Ectodermal cell (in vitro differentiated cells): ENCODE data around the gene LNP1.
"Not testable (repeated sequence)": the region's sequence is repeated elsewhere in the genome, so short reads cannot be mapped to it uniquely, and the experiment has no call there.

Source experiments
- H3K27ac ChIP-seq: 2 replicates; pipeline ENCODE4 v1.7.0; 2013; ENCODE audit warnings: mild to moderate bottlenecking, low read depth, low read length; ENCODE audit not compliant: insufficient read depth, poor library complexity, severe bottlenecking
- H3K27me3 ChIP-seq: 2 replicates; pipeline ENCODE4 v1.7.0; 2013; ENCODE audit warnings: mild to moderate bottlenecking, low read length; ENCODE audit not compliant: insufficient read depth, control insufficient read depth, poor library complexity, severe bottlenecking
- H3K36me3 ChIP-seq: one replicate; pipeline ENCODE4 v1.7.0; 2013; ENCODE audit warnings: low read length; ENCODE audit not compliant: control insufficient read depth, insufficient read depth
- H3K4me1 ChIP-seq: one replicate; pipeline ENCODE4 v1.7.0; 2013; ENCODE audit warnings: low read length; ENCODE audit not compliant: control insufficient read depth, insufficient read depth
- H3K4me3 ChIP-seq: 2 replicates; pipeline ENCODE4 v1.7.0; 2013; ENCODE audit warnings: low read depth, low read length, control low read depth; ENCODE audit not compliant: insufficient read depth
- H3K9me3 ChIP-seq: 2 replicates; pipeline ENCODE4 v1.7.0; 2013; ENCODE audit warnings: mild to moderate bottlenecking, low read length, moderate library complexity; ENCODE audit not compliant: control insufficient read depth
- WGBS, 2 experiments: methylation state at CpG; one replicate each; pipeline ENCODE4 v1.1.7; 2013; ENCODE audit warnings: missing lambda C conversion rate in 2 of 2; 5-methylcytosine and 5-hydroxymethylcytosine counted together

Gene LNP1

GRCh38 chr3:100426067-100426682 lies 24.8 kb downstream of the LNP1 start:
- WGBS, 2 experiments: 89 to 92% methylated on average over 8 of the region's 8 CpGs
- Histone ChIP-seq H3K4me1 (no peaks in the 10 kb centered on the region), H3K27ac (no peak overlapping the region), H3K4me3 (no peak overlapping the region), H3K9me3 (no peaks in the 10 kb centered on the region), H3K27me3 (no peaks in the 10 kb centered on the region), H3K36me3 (no peaks in the 10 kb centered on the region)

GRCh38 chr3:100427699-100428098 lies 26.4 kb downstream of the LNP1 start:
- H3K4me3 ChIP-seq: no peak overlapping the region
- no peak overlapping the region for H3K27ac ChIP-seq
- 95 to 99% methylated on average over 2 of the region's 2 CpGs for WGBS, 2 experiments
- H3K36me3 ChIP-seq: no peaks in the 10 kb centered on the region
- no peaks in the 10 kb centered on the region for H3K27me3 ChIP-seq
- no peaks in the 10 kb centered on the region for H3K4me1 ChIP-seq
- H3K9me3 ChIP-seq: no peaks in the 10 kb centered on the region

- Histone ChIP-seq H3K36me3 (no peaks in the 10 kb centered on the region), H3K4me3 (no peak overlapping the region), H3K27ac (no peak overlapping the region), H3K27me3 (no peaks in the 10 kb centered on the region), H3K9me3 (no peaks in the 10 kb centered on the region), H3K4me1 (no peaks in the 10 kb centered on the region)
- WGBS, 2 experiments: 98% methylated on average over 2 of the region's 2 CpGs
Observed at GRCh38 chr3:100429187-100429716, 27.9 kb downstream of the LNP1 start.

GRCh38 chr3:100436951-100437350 lies 35.6 kb downstream of the LNP1 start:
- H3K9me3 ChIP-seq: no peaks in the 10 kb centered on the region
- H3K4me1 ChIP-seq: no peaks in the 10 kb centered on the region
- H3K36me3 ChIP-seq: no peaks in the 10 kb centered on the region
- H3K27ac ChIP-seq: no peak overlapping the region
- WGBS, 2 experiments: 96% methylated on average over 2 of the region's 2 CpGs
- no peak overlapping the region for H3K4me3 ChIP-seq
- no peaks in the 10 kb centered on the region for H3K27me3 ChIP-seq

- no peaks in the 10 kb centered on the region for H3K36me3 ChIP-seq
- 92 to 100% methylated on average over 1 to 2 of the region's 3 CpGs for WGBS, 2 experiments
- no peaks in the 10 kb centered on the region for H3K4me1 ChIP-seq
- no peak overlapping the region for H3K4me3 ChIP-seq
- H3K9me3 ChIP-seq: no peaks in the 10 kb centered on the region
- H3K27ac ChIP-seq: no peak overlapping the region
- no peaks in the 10 kb centered on the region for H3K27me3 ChIP-seq
Observed at GRCh38 chr3:100437721-100438622, 36.6 kb downstream of the LNP1 start.

- Histone ChIP-seq H3K36me3 (no peaks in the 10 kb centered on the region), H3K4me3 (no peak overlapping the region), H3K9me3 (peaks cover 2% of the 10 kb centered on the region), H3K27ac (no peak overlapping the region), H3K4me1 (no peaks in the 10 kb centered on the region), H3K27me3 (no peaks in the 10 kb centered on the region)
- 94 to 95% methylated on average over 2 of the region's 2 CpGs for WGBS, 2 experiments
Observed at GRCh38 chr3:100438623-100438974, 37.3 kb downstream of the LNP1 start.

- 93 to 94% methylated on average over 3 of the region's 3 CpGs for WGBS, 2 experiments
- Histone ChIP-seq H3K36me3 (no peaks in the 10 kb centered on the region), H3K27me3 (no peaks in the 10 kb centered on the region), H3K4me3 (no peak overlapping the region), H3K27ac (no peak overlapping the region), H3K9me3 (peaks cover 5% of the 10 kb centered on the region), H3K4me1 (no peaks in the 10 kb centered on the region)
Observed at GRCh38 chr3:100440895-100441294, 39.6 kb downstream of the LNP1 start.

- no peaks in the 10 kb centered on the region for H3K4me1 ChIP-seq
- H3K36me3 ChIP-seq: no peaks in the 10 kb centered on the region
- H3K9me3 ChIP-seq: peaks cover 5% of the 10 kb centered on the region
- no peaks in the 10 kb centered on the region for H3K27me3 ChIP-seq
- H3K27ac ChIP-seq: no peak overlapping the region
- H3K4me3 ChIP-seq: no peak overlapping the region
Observed at GRCh38 chr3:100443690-100444089, 42.4 kb downstream of the LNP1 start.

GRCh38 chr3:100447067-100447466 lies 45.7 kb downstream of the LNP1 start:
- H3K9me3 ChIP-seq, H3K27me3 ChIP-seq, H3K27ac ChIP-seq, H3K4me1 ChIP-seq, H3K36me3 ChIP-seq, H3K4me3 ChIP-seq: not testable (repeated sequence)
- WGBS, 2 experiments: 96 to 100% methylated on average over 2 to 3 of the region's 3 CpGs

- Histone ChIP-seq H3K9me3 (peaks cover 5% of the 10 kb centered on the region), H3K4me3 (no peak overlapping the region), H3K4me1 (no peaks in the 10 kb centered on the region), H3K27ac (no peak overlapping the region), H3K27me3 (no peaks in the 10 kb centered on the region), H3K36me3 (no peaks in the 10 kb centered on the region)
- 100% methylated on average over 1 of the region's 1 CpG for WGBS, 2 experiments
Observed at GRCh38 chr3:100448079-100448478, 46.7 kb downstream of the LNP1 start.
